Endometrial microvascular endothelial cells (primary cell): ENCODE results near the gene NANOS3. TPM values are rescaled to one million over a fixed set of nuclear protein-coding genes. Genes with fewer than 3 reads are reported as not detected.

Experiments used
- in situ Hi-C: cut with HindIII; loops from 2 replicates; pipeline ENCODE4 v1.10.0; 2017; ENCODE audit warnings: low sequenced_read_pairs, low pct_unique_long_range_greater_than_20kb; ENCODE audit errors: inconsistent ontology term
- total RNA-seq: library from RNA; depleted of rRNA; stranded (reverse); fragments of >200 nt; gene quantifications from one replicate; pipeline ENCODE4 v1.2.3, GENCODE V29; 2015; ENCODE audit errors: inconsistent ontology term

NANOS3 gene
- total RNA-seq, 1 donor from 2014 or later: not detected

- in situ Hi-C loops: no loop called here
Observed at GRCh38 chr19:13861714-13862531, 15.0 kb upstream of the NANOS3 start.

GRCh38 chr19:13864046-13864666, 12.8 kb upstream of the NANOS3 start:
- in situ Hi-C loops: no loop called here

GRCh38 chr19:13864667-13865570, 12.0 kb upstream of the NANOS3 start:
- in situ Hi-C loops: no loop called here

GRCh38 chr19:13865571-13866462, 11.1 kb upstream of the NANOS3 start:
- in situ Hi-C loops: no loop called here

GRCh38 chr19:13866463-13867046, 10.4 kb upstream of the NANOS3 start:
- in situ Hi-C loops: no loop called here

- in situ Hi-C loops: no loop called here
Observed at GRCh38 chr19:13868663-13869062, 8.3 kb upstream of the NANOS3 start.

- in situ Hi-C loops: no loop called here
Observed at GRCh38 chr19:13869281-13869680, 7.7 kb upstream of the NANOS3 start.

GRCh38 chr19:13870873-13871272, 6.1 kb upstream of the NANOS3 start:
- in situ Hi-C loops: no loop called here

GRCh38 chr19:13872339-13872694, 4.6 kb upstream of the NANOS3 start:
- in situ Hi-C loops: no loop called here

GRCh38 chr19:13872695-13873389, 4.1 kb upstream of the NANOS3 start:
- in situ Hi-C loops: no loop called here

GRCh38 chr19:13873834-13874515, 3.0 kb upstream of the NANOS3 start:
- in situ Hi-C loops: no loop called here

GRCh38 chr19:13875824-13876223, 1.1 kb upstream of the NANOS3 start:
- in situ Hi-C loops: loop anchor here (25.0 kb wide), 1 partner anchor 211 kb away; the partner anchor contains the start of genes C19orf67 and SAMD1

- in situ Hi-C loops: loop anchor here (25.0 kb wide), 1 partner anchor 210 kb away; the partner anchor contains the start of genes C19orf67 and SAMD1
Observed at GRCh38 chr19:13877303-13877702, 369 bp downstream of the NANOS3 start.

- in situ Hi-C loops: loop anchor here (25.0 kb wide), 1 partner anchor 207 kb away; the partner anchor contains the start of genes C19orf67 and SAMD1
Observed at GRCh38 chr19:13880059-13881043, 3.4 kb downstream of the NANOS3 start.

GRCh38 chr19:13881251-13881691, 4.3 kb downstream of the NANOS3 start:
- in situ Hi-C loops: loop anchor here (25.0 kb wide), 1 partner anchor 206 kb away; the partner anchor contains the start of genes C19orf67 and SAMD1
